HepG2 (cell line): ENCODE results near the gene TTYH1. TPM values are rescaled to one million over a fixed set of nuclear protein-coding genes. Genes with fewer than 3 reads are reported as not detected.

Source experiments
- BHLHE40 ChIP-seq: IDR thresholded peaks from 2 replicates; pipeline ENCODE4 v1.6.1; 2011; ENCODE audit warnings: low read length, improper control_type of control experiment
- CEBPG ChIP-seq: IDR thresholded peaks from 2 replicates; pipeline ENCODE4 v1.6.1; 2016
- GABPA ChIP-seq, 2 experiments: IDR thresholded peaks; 2 replicates each; pipeline ENCODE4 v1.6.1; 2011 to 2016; ENCODE audit warnings: low read depth in 2 of 2, low read length in 1 of 2, missing biosample characterization in 1 of 2, missing genetic modification characterization in 1 of 2
- HOXD1 ChIP-seq: sonication (generic); formaldehyde crosslinking; IDR thresholded peaks from 2 replicates; pipeline ENCODE4 v1.5.0; 2020; ENCODE audit warnings: missing genetic modification reagents
- KLF12 ChIP-seq: sonication (generic); formaldehyde crosslinking; IDR thresholded peaks from 2 replicates; pipeline ENCODE4 v1.4.0; 2020; ENCODE audit warnings: missing genetic modification reagents, borderline replicate concordance
- NCOR1 ChIP-seq: fragments of 200-600 bp; sonication (generic); IDR thresholded peaks from 2 replicates; pipeline ENCODE4 v1.7.0; 2017; ENCODE audit warnings: antibody characterized with exemption, low read length, borderline replicate concordance
- NFATC3 ChIP-seq: sonication (generic); formaldehyde crosslinking; IDR thresholded peaks from 2 replicates; pipeline ENCODE4 v1.5.1; 2020; ENCODE audit warnings: mild to moderate bottlenecking, missing genetic modification reagents
- NFE2L2 ChIP-seq: fragments of 150-350 bp; IDR thresholded peaks from 2 replicates; pipeline ENCODE4 v1.6.1; 2014; ENCODE audit warnings: low read length
- NFKB2 ChIP-seq: sonication (generic); formaldehyde crosslinking; IDR thresholded peaks from 2 replicates; pipeline ENCODE4 v1.4.0; 2020; ENCODE audit warnings: missing genetic modification reagents, borderline replicate concordance
- RBM39 ChIP-seq: fragments of 200-400 bp; formaldehyde crosslinking; IDR thresholded peaks from one replicate; pipeline ENCODE4 v1.6.1; 2018; ENCODE audit warnings: antibody characterized with exemption, mild to moderate bottlenecking, low read depth, low read length; ENCODE audit not compliant: poor library complexity, severe bottlenecking
- TGIF2 ChIP-seq: IDR thresholded peaks from 2 replicates; pipeline ENCODE4 v1.6.1; 2016; ENCODE audit warnings: control low read depth, missing compliant biosample characterization
- ZBTB8A ChIP-seq: sonication (generic); formaldehyde crosslinking; IDR thresholded peaks from 2 replicates; pipeline ENCODE4 v1.4.0; 2020; ENCODE audit warnings: mild to moderate bottlenecking, low read depth, missing genetic modification reagents, borderline replicate concordance
- ZNF136 ChIP-seq: sonication (generic); formaldehyde crosslinking; IDR thresholded peaks from 2 replicates; pipeline ENCODE4 v1.8.1; 2022; ENCODE audit warnings: low read depth, mild to moderate bottlenecking, moderate library complexity, missing genetic modification reagents
- ZNF232 ChIP-seq: sonication (generic); formaldehyde crosslinking; IDR thresholded peaks from 2 replicates; pipeline ENCODE4 v1.4.0; 2020; ENCODE audit warnings: missing genetic modification reagents, borderline replicate concordance
- ZNF446 ChIP-seq: sonication (generic); formaldehyde crosslinking; IDR thresholded peaks from 2 replicates; pipeline ENCODE4 v1.5.0; 2020; ENCODE audit warnings: mild to moderate bottlenecking, missing genetic modification reagents
- ZNF556 ChIP-seq: sonication (generic); formaldehyde crosslinking; IDR thresholded peaks from 2 replicates; pipeline ENCODE4 v1.4.0; 2020; ENCODE audit warnings: mild to moderate bottlenecking, missing genetic modification reagents, borderline replicate concordance
- ZNF746 ChIP-seq: sonication (generic); formaldehyde crosslinking; IDR thresholded peaks from 2 replicates; pipeline ENCODE4 v1.8.0; 2022; ENCODE audit warnings: mild to moderate bottlenecking, missing genetic modification reagents
- polyA plus RNA-seq, 8 experiments: library from polyadenylated mRNA; depleted of rRNA in 3 of 8; stranded (reverse) in 7 of 8; unstranded in 1 of 8; fragments of >200 nt; fragmentation: Illumina TruSeq in 4 of 8; extraction: Trizol in 4 of 8; gene quantifications; 2 replicates each; pipeline versions ENCODE4 v1.2.1 to v1.2.3, GENCODE V29; 2011 to 2016; ENCODE audit warnings: low read depth in 4 of 8, missing spikeins in 1 of 8, mixed read lengths in 1 of 8; ENCODE audit not compliant: insufficient read depth in 1 of 8
- total RNA-seq, 5 experiments: library from RNA; depleted of rRNA; stranded (reverse); fragments of >200 nt; fragmentation: Illumina TruSeq; extraction: Trizol; gene quantifications; 2 replicates each; pipeline ENCODE4 v1.2.3, GENCODE V29; 2016; ENCODE audit warnings: low read depth in 1 of 5
- TF ChIP-seq, protein P1 (sequence below): sonication (generic); formaldehyde crosslinking; IDR thresholded peaks from 2 replicates; pipeline ENCODE4 v1.4.0; 2020; ENCODE audit warnings: missing genetic modification reagents
- TF ChIP-seq, protein P2 (sequence below): sonication (generic); formaldehyde crosslinking; IDR thresholded peaks from 2 replicates; pipeline ENCODE4 v1.4.0; 2020; ENCODE audit warnings: missing genetic modification reagents
- TF ChIP-seq, protein P3 (sequence below): sonication (generic); formaldehyde crosslinking; IDR thresholded peaks from 2 replicates; pipeline ENCODE4 v1.5.1; 2020; ENCODE audit warnings: mild to moderate bottlenecking, missing genetic modification reagents, borderline replicate concordance

Gene TTYH1
- total and polyA plus RNA-seq, 2 of the 13 experiments (the other 11 are each of a cell fraction or from before 2014, with no cell fraction given), result 6.9 to 19.9 TPM

DNA sequence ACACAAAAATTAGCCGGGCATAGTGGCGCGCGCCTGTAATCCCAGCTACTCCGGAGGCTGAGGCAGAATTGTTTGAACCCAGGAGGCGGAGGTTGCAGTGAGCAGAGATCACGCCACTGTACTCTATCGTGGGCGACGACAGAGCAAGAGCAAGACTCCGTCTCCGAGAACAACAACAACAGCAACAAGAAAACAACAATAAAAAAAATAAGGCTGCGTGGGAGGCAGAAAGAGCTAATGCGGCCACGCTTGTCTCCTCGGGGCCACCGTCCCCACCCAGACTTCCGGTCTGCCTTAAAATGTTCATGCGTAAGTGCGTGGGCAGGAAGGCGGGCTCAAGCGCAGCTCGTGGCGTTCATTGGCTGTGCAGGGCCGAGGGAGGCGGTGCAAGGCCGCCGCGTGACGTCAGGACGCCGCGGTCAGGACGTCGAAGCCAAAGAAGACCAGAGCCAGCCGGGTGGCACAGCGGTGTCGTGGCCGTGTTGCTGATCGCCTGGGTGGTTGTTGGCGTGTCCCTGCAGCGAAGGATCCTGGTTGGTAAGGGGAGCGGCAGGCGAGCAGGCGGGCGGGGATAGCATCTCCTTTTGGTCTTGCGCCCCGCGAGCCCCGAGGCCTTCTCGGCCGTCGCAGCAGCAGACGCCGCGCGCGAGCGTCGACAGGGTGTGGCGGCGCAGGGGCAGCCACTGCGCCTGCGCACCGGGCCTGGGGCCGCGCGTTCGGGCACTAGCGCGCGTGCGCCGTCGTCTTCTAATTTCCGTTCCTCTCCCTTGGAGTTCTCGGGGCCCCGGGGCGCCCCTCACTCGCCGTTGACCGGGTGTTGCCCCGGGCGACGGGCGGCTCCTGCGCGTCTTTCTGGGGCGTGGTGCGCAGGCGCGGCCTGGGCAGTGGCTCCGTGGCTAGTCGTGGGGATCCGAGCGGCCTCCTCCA is 33.8 kb downstream of the TTYH1 start, which contains the start of gene LENG8 (continued):
- peak; percentile 41; the same call in 1 of the 2 replicates for TF ChIP-seq CEBPG (CRISPR knock-in tag)
- TF ChIP-seq NFE2L2, result no peak
- no peak; the same call in 1 of the 2 replicates for TF ChIP-seq NCOR1
- TF ChIP-seq, protein P1, sequence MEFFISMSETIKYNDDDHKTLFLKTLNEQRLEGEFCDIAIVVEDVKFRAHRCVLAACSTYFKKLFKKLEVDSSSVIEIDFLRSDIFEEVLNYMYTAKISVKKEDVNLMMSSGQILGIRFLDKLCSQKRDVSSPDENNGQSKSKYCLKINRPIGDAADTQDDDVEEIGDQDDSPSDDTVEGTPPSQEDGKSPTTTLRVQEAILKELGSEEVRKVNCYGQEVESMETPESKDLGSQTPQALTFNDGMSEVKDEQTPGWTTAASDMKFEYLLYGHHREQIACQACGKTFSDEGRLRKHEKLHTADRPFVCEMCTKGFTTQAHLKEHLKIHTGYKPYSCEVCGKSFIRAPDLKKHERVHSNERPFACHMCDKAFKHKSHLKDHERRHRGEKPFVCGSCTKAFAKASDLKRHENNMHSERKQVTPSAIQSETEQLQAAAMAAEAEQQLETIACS (CRISPR knock-in tag), result peak; percentile 65
- TF ChIP-seq HOXD1 (CRISPR knock-in tag), result 0 out of 2 replicates have a peak, but pooled peaks have one; percentile 4
- TF ChIP-seq NFATC3, result no peak
- TF ChIP-seq GABPA (IDR thresholded peaks at IDR 0.05; ENCODE audit: low read depth, low read length), result peak; percentile 67
- TF ChIP-seq GABPA (CRISPR knock-in tag; IDR thresholded peaks at IDR 0.05; ENCODE audit: low read depth), result peak; percentile 91
- TF ChIP-seq ZNF136 (CRISPR knock-in tag), result peak; percentile 32; the same call in 1 of the 2 replicates
- 0 out of 2 replicates have a peak, but pooled peaks have one; percentile 60 for TF ChIP-seq ZBTB8A (CRISPR knock-in tag)
- peak; percentile 63; the same call in 1 of the 2 replicates for TF ChIP-seq ZNF232
- TF ChIP-seq, protein P2, sequence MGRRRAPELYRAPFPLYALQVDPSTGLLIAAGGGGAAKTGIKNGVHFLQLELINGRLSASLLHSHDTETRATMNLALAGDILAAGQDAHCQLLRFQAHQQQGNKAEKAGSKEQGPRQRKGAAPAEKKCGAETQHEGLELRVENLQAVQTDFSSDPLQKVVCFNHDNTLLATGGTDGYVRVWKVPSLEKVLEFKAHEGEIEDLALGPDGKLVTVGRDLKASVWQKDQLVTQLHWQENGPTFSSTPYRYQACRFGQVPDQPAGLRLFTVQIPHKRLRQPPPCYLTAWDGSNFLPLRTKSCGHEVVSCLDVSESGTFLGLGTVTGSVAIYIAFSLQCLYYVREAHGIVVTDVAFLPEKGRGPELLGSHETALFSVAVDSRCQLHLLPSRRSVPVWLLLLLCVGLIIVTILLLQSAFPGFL (CRISPR knock-in tag), result no peak
- peak; percentile 95 for TF ChIP-seq KLF12 (CRISPR knock-in tag)
- peak; percentile 47; the same call in 1 of the 2 replicates for TF ChIP-seq ZNF446 (CRISPR knock-in tag)
- TF ChIP-seq, protein P3, sequence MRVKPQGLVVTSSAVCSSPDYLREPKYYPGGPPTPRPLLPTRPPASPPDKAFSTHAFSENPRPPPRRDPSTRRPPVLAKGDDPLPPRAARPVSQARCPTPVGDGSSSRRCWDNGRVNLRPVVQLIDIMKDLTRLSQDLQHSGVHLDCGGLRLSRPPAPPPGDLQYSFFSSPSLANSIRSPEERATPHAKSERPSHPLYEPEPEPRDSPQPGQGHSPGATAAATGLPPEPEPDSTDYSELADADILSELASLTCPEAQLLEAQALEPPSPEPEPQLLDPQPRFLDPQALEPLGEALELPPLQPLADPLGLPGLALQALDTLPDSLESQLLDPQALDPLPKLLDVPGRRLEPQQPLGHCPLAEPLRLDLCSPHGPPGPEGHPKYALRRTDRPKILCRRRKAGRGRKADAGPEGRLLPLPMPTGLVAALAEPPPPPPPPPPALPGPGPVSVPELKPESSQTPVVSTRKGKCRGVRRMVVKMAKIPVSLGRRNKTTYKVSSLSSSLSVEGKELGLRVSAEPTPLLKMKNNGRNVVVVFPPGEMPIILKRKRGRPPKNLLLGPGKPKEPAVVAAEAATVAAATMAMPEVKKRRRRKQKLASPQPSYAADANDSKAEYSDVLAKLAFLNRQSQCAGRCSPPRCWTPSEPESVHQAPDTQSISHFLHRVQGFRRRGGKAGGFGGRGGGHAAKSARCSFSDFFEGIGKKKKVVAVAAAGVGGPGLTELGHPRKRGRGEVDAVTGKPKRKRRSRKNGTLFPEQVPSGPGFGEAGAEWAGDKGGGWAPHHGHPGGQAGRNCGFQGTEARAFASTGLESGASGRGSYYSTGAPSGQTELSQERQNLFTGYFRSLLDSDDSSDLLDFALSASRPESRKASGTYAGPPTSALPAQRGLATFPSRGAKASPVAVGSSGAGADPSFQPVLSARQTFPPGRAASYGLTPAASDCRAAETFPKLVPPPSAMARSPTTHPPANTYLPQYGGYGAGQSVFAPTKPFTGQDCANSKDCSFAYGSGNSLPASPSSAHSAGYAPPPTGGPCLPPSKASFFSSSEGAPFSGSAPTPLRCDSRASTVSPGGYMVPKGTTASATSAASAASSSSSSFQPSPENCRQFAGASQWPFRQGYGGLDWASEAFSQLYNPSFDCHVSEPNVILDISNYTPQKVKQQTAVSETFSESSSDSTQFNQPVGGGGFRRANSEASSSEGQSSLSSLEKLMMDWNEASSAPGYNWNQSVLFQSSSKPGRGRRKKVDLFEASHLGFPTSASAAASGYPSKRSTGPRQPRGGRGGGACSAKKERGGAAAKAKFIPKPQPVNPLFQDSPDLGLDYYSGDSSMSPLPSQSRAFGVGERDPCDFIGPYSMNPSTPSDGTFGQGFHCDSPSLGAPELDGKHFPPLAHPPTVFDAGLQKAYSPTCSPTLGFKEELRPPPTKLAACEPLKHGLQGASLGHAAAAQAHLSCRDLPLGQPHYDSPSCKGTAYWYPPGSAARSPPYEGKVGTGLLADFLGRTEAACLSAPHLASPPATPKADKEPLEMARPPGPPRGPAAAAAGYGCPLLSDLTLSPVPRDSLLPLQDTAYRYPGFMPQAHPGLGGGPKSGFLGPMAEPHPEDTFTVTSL (CRISPR knock-in tag), result no peak; the same call in 1 of the 2 replicates
- TF ChIP-seq RBM39, result no peak
- peak; percentile 79; the same call in 1 of the 2 replicates for TF ChIP-seq ZNF556 (CRISPR knock-in tag)
- peak; percentile 76; the same call in 1 of the 2 replicates for TF ChIP-seq ZNF746 (CRISPR knock-in tag)
- peak; percentile 71 for TF ChIP-seq TGIF2 (CRISPR knock-in tag)
- TF ChIP-seq BHLHE40, result no peak; the same call in 1 of the 2 replicates
- peak; percentile 97; the same call in 1 of the 2 replicates for TF ChIP-seq NFKB2
